Stimulated activated CD8-positive, alpha-beta memory T cell treated with anti-CD3 and anti-CD28 coated beads, Interleukin-4, amount 100 ng/mL, for 48 hours (primary cell): Measurements from ENCODE around the gene DNAJC11.
"Not testable (repeated sequence)": the region's sequence is repeated elsewhere in the genome, so short reads cannot be mapped to it uniquely, and the experiment has no call there.

Experiments
- DNase-seq: peaks from one replicate; pipeline ENCODE4 v3.0.0-alpha.2; 2020

The DNAJC11 gene

DNA sequence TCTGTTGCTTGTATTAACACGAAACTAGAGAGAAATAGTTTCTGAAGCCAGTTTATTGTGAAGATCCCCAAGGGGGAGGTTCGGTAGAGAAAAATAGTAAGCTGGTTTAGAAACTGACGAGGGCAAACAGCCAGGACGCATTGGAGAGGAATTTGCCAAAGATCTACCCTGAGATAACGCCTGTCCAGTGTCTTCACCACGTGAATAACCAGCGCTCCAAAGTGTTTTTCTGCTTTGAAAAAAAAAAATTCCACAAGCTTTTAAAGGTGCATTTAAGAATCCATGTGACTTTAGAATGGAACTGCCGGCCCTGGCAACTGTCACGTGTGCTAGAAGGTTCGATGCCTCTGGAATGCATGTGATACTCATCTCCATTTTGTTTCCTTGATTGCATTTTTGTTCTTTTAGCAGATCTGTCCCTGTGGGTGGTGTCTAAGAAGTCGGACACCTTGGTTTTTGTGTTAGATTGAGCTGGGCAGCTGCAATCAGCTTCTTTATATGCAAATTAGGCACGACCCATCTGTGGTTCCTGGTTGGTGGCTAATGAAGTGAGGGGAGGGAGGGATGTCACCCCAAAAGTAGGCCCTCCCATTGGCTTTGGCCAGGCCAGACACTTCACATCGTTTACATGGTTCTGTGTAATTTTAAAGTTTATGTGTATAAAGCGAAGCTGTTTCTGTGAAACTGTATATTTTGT is 78.2 kb downstream of the DNAJC11 start:
- DNase-seq = no peak

DNA sequence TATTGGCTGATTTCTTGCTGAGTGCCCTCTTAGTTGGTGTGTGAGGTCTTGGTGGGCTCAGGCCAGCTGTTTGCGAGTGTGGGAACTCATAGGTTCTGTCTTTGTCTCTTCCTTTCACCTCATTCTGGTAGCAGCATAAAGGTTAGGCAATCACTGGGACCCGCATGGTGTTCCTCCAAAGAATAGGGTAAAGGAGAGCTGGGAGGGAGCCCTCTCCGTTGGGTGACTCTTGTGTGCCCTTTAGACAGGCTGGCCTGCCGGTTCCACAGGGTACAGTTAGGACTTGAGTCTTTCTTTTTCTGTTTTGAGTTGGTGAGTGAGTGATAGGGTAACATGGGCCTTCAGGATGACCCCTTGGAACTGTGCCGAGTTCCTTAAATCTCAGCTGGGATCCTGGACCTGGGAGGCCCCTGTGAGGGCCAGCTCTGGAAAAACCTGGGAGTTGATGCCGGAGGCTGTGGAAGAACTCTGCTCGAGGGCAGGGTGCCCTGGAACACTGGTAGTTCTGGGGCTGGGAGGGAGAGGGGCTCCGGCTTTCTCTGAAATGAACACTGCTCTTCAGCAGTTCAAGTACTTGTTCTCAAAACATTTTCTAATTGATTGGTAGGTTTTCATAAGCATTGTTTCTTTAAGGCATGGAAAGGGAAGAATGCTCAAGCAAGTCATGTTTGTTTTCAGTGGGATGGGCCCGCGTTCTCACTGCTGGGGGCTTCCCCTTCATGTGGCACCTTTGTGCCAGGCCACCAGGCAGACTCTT is 79.0 kb downstream of the DNAJC11 start:
- no peak for DNase-seq

DNA sequence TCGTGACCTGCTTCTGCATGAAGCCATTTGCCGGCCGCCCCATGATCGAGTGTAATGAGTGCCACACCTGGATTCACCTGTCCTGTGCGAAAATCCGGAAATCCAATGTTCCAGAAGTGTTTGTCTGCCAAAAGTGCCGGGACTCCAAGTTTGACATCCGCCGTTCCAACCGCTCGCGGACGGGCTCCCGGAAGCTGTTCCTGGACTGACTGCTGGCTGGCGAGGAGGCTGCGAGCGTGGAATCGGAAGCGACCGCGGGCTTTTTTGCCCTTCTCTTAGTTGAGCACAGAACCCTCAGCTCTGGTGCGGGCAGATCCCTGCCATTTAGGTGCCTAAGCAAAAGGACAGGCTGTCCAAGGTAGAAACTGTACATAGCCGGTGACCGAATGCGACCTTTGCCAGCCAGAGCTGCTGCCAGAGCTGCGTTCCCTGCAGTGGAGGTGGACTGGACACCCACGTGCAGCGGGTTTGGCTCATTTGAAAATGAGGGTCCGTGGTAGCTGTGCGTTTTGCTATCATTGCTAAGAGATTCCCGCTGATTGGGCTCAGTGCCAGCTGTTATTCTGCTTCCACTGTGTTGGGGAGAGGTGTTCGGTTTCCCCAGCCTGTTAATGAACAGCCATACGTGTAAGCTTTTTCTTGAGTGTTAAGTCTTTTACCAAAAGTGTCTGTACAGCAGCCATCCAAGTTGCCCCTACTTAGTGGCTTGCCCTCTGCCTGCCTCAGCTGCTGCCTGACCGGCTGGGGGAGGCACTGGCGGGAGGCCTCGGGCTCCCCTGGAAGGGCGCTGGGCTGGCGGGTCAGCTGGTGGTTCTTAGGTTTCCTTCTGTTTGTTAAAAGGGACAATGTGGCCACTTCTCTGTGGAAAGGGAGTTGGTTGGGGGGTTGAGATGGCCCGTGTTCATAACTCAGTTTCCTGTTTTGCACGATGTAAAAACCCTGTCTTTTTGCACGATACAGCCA is 79.9 kb downstream of the DNAJC11 start:
- no peak for DNase-seq

- DNase-seq = no peak
These were observed 82.6 kb downstream of the DNAJC11 start for GRCh38 chr1:6619045-6619444.

GRCh38 chr1:6614929-6615785 is 86.5 kb downstream of the DNAJC11 start:
- DNase-seq = no peak

GRCh38 chr1:6614019-6614928 is 87.3 kb downstream of the DNAJC11 start:
- DNase-seq = peak; percentile 73

- DNase-seq = peak; percentile 100
These were observed 88.1 kb downstream of the DNAJC11 start, which contains the start of gene PHF13 for GRCh38 chr1:6613361-6614018. TSS of gene PHF13 (plus strand) at chr1:6613731. CDS start at chr1:6614067, 336 bp downstream.

DNA sequence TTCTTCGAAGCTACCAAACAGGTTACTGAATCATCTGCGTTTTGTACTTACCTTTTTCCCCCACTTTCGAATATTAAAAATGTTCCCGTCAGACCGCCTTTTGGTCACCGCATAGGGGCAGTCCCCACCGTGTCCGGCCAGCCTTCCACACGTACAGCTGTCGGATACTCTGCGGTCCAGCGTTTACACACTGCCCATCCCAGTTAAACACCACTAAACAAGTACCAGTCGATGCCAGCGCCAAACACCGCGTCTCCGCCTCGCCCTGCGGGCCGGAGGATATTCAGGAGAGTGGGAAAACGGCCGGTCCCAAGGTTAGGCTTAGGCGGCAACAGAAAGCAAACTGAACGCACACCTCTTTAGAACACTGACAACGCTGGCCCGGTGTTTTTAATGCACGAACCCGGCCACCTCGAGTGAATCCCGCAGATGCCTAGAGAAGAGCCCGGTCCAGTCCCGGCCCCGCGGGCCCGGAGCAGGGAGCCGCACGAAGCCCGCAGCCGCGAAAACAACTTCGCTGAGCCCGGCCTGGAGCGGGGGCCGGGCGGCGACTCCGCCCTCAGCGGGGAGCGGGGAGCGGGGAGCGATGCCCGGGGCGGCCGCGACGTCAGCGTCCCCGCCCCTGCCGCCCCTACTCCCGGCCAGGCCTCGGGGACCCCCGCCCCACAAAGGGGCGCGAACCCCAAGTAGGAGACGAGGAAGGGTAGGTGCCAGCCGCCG is 88.8 kb downstream of the DNAJC11 start:
- DNase-seq = no peak

DNA sequence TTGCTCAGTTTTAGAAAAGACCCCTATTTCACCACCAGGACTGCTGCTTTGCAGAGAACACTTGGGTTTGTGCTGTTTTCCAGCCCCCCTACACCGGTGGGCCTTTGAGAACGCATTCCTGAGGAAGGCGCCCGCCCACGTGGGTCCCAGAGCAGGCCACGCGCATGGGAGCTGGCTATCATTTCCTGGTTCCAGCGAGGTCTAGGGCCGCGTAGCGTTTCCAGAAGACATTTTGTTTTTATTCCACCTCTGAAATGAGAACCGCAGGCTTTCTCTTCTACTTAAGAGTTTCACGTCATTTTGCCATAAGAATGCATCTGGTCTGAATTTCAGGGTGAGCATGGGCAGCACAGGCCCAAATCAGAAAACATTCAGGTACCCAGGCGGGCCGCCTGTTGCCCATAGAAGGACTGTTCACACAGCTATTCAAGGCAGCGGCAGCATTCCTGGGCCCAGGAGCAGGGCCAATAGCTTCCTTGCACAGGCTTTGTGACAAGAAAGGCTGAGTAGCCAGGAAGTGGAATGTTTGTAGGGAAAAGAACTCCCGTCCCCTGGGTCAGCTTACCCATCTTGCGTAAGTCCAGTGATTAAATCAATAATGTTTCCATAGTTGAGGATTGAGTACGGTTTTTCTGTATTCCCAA is 97.6 kb downstream of the DNAJC11 start:
- peak; percentile 59 for DNase-seq

DNA sequence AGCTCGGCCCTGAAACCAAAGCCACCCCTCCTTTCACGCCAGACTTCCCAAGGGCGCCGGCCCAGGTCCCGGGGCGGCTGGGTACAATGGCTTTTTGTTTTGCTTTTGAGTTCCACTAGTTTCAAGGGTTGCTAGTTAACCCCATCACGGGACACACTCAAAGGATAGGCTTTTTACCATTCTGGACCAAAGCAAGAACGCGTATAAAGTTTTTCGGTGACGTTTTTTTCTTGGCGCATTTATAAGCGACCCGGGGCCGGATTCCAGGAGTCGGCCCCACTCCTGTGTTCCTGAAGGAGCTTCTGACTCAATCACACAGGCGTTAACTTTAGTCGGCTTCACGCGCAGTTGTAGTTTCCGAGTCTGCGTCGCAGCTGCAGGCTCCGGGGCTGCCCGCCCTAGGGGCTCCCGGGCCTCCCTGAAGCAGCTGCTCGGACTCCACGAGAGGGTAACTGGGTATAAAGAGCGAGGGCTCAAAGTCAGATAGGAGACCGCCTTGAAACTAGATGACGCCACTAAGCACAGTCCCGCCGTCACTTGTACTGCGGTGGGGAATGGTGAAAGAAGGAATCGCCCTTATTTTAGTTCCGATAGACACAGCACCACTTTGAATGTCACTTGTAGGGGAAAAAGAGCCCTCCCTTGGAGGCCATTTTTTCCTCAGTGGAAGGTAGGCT is 98.2 kb downstream of the DNAJC11 start:
- peak; percentile 72 for DNase-seq

DNA sequence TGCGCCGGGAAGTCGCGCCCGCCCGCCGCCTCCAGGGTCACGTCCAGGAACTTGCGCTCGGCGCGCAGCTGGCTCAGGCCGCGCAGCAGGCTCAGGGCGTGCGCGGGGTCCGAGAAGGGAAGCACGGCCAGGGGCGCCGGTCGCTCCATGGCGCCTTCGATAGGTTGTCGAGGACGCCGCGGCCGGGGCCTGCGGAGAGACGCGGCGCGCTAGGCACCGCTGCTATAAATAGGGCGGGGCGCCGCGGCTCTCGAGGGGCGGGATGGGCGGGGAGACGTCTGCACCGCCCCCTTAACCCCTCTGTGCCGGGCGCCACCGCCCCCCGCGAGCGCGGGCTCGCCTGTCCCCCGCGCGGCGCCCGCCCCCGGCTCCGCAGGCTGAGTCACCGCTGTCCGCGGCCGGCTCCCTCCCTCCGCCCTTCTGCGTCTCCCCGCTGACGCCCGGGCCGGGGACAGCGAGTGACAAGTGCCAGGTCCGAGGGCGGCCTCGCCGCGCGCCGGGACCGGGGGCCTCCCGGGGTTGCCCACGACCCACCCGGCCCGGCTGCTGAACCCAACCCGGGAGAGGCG is 98.9 kb downstream of the DNAJC11 start, which contains the start of gene KLHL21:
Gene KLHL21, minus strand, starts transcription at position 201 of the 569 bp plus-strand sequence. Its CDS starts 52 bp downstream, at position 149.
- peak; percentile 90 for DNase-seq

- DNase-seq = peak; percentile 48
These were observed 99.5 kb downstream of the DNAJC11 start for GRCh38 chr1:6601923-6602668.

- DNase-seq = peak; percentile 88
These were observed 100.3 kb downstream of the DNAJC11 start for GRCh38 chr1:6601049-6601922.

DNA sequence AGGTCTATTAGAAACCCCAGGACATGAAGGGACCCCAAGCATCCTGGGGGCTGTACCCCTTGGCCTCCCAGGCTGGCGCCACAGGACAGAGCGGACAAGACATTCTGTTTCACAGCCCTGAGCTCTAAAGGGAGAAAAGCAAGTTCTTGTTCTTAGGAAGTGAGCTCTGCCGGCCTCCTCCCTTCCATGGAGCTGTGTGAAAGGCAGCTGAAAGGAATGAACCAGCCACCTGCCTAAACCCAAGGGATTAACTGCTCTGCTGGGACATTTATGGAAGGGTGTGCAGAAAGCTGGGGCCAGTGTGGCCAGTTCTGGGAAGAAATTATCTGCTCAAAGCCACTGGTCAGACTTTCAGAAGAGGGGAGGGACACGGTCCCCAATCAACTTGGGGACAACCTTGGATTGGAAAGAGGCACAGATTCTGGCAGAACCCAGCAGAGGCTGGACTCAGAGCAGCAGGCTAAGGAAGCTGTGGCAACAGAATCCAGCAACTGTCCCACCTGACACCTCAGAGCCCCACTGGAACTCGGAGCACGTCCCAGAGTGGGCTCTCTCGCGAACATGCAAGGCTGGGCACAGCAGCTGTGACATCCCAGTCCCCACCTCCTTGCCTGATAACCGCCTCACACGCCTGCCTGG is 101.1 kb downstream of the DNAJC11 start:
- DNase-seq = no peak

GRCh38 chr1:6599991-6600390 is 101.6 kb downstream of the DNAJC11 start:
- DNase-seq = not testable (repeated sequence)
